Measurements from ENCODE around the gene GSTT4. TPM values are rescaled to one million over a fixed set of nuclear protein-coding genes. Genes with fewer than 3 reads are reported as not detected.
A peak's percentile ranks its signal among the peaks of the same experiment; 100 is the strongest.

Gene GSTT4
- total and polyA plus RNA-seq, 2 of the 13 experiments (the other 11 are each of a cell fraction or from before 2014, with no cell fraction given), result 0.59 to 0.62 TPM

GRCh38 chr22:24010018-24010391 lies 4.8 kb upstream of the GSTT4 start (continued):
- no peak for TF ChIP-seq HNRNPLL (IDR thresholded peaks at IDR 0.05; ENCODE audit: low read depth, low read length, poor library complexity, severe bottlenecking)
- TF ChIP-seq ELF1 (CRISPR knock-in tag; IDR thresholded peaks at IDR 0.05), result no peak
- TF ChIP-seq CBX2 (IDR thresholded peaks at IDR 0.05; ENCODE audit: low read depth, low read length), result no peak
- no peak for TF ChIP-seq CBX2 (CRISPR knock-in tag; IDR thresholded peaks at IDR 0.05; ENCODE audit: low read depth)
- no peak for TF ChIP-seq ZNF891 (CRISPR knock-in tag; IDR thresholded peaks at IDR 0.05)
- peak; percentile 55; the same call in 1 of the 2 replicates for TF ChIP-seq ZBTB10 (CRISPR knock-in tag; IDR thresholded peaks at IDR 0.05; ENCODE audit: borderline replicate concordance)
- TF ChIP-seq PRMT3 (CRISPR knock-in tag; IDR thresholded peaks at IDR 0.05; ENCODE audit: borderline replicate concordance, low read depth), result no peak
- no peak for TF ChIP-seq FOXO1 (CRISPR knock-in tag; IDR thresholded peaks at IDR 0.05)
- TF ChIP-seq SALL2 (CRISPR knock-in tag; IDR thresholded peaks at IDR 0.05), result no peak
- TF ChIP-seq MYNN (CRISPR knock-in tag; IDR thresholded peaks at IDR 0.05; ENCODE audit: low read depth), result no peak
- no peak for TF ChIP-seq HDAC2 (CRISPR knock-in tag; IDR thresholded peaks at IDR 0.05)
- no peak for TF ChIP-seq FOXO4 (CRISPR knock-in tag; conservative IDR thresholded peaks at IDR 0.05)
- TF ChIP-seq POLR2G (IDR thresholded peaks at IDR 0.05; ENCODE audit: low read depth, low read length), result no peak
- TF ChIP-seq ZBTB44 (CRISPR knock-in tag; IDR thresholded peaks at IDR 0.05), result no peak
- no peak for TF ChIP-seq CERS6 (CRISPR knock-in tag; IDR thresholded peaks at IDR 0.05)
- TF ChIP-seq MAFG (CRISPR knock-in tag; IDR thresholded peaks at IDR 0.05), result no peak
- TF ChIP-seq ZNF275 (CRISPR knock-in tag; IDR thresholded peaks at IDR 0.05; ENCODE audit: borderline replicate concordance), result 0 out of 2 replicates have a peak, but pooled peaks have one; percentile 45
- no peak for TF ChIP-seq FOXA3 (CRISPR knock-in tag; IDR thresholded peaks at IDR 0.05)
- TF ChIP-seq SMARCE1 (IDR thresholded peaks at IDR 0.05; ENCODE audit: borderline replicate concordance), result no peak
- no peak for TF ChIP-seq YEATS2 (CRISPR knock-in tag; IDR thresholded peaks at IDR 0.05; ENCODE audit: borderline replicate concordance)
- no peak for TF ChIP-seq KDM2A (CRISPR knock-in tag; IDR thresholded peaks at IDR 0.05; ENCODE audit: borderline replicate concordance, low read depth)

Measured in HepG2 (cell line).